Hematopoietic multipotent progenitor cell treated with erythropoietin and hydrocortisone succinate and interleukin-3 and kit ligand, for 8 days (in vitro differentiated cells): Measurements from ENCODE around the gene CALML6.

Experiments used
- DNase-seq: peaks from one replicate; pipeline ENCODE4 v3.0.0-alpha.2; 2015

CALML6 gene

GRCh38 chr1:1946540-1946939 lies 31.5 kb downstream of the CALML6 start:
- DNase-seq = no peak

- DNase-seq = no peak
Observed at GRCh38 chr1:1947493-1947892, 32.4 kb downstream of the CALML6 start.

- DNase-seq = no peak
Observed at GRCh38 chr1:1948783-1949182, 33.7 kb downstream of the CALML6 start.

GRCh38 chr1:1950940-1951339 lies 35.9 kb downstream of the CALML6 start:
- DNase-seq = no peak

GRCh38 chr1:1954015-1954414 lies 39.0 kb downstream of the CALML6 start:
- DNase-seq = no peak

GRCh38 chr1:1954831-1955441 lies 39.9 kb downstream of the CALML6 start:
- peak; percentile 6 for DNase-seq

GRCh38 chr1:1955621-1956094 lies 40.6 kb downstream of the CALML6 start:
- DNase-seq = no peak

- DNase-seq = no peak
Observed at GRCh38 chr1:1956101-1956500, 41.0 kb downstream of the CALML6 start.

- no peak for DNase-seq
Observed at GRCh38 chr1:1956586-1957532, 41.8 kb downstream of the CALML6 start.

GRCh38 chr1:1957533-1957961 lies 42.5 kb downstream of the CALML6 start:
- DNase-seq = no peak

- no peak for DNase-seq
Observed at GRCh38 chr1:1958071-1958541, 43.0 kb downstream of the CALML6 start.

GRCh38 chr1:1959459-1959839 lies 44.4 kb downstream of the CALML6 start:
- DNase-seq = no peak

GRCh38 chr1:1959840-1960479 lies 44.9 kb downstream of the CALML6 start:
- peak; percentile 69 for DNase-seq

- DNase-seq = no peak
Observed at GRCh38 chr1:1960480-1961196, 45.6 kb downstream of the CALML6 start.

GRCh38 chr1:1962752-1963151 lies 47.7 kb downstream of the CALML6 start:
- DNase-seq = no peak

- DNase-seq = no peak
Observed at GRCh38 chr1:1963570-1963969, 48.5 kb downstream of the CALML6 start.

GRCh38 chr1:1964811-1965210 lies 49.8 kb downstream of the CALML6 start:
- no peak for DNase-seq

GRCh38 chr1:1965546-1965945 lies 50.5 kb downstream of the CALML6 start:
- no peak for DNase-seq

GRCh38 chr1:1966071-1966740 lies 51.1 kb downstream of the CALML6 start:
- DNase-seq = no peak
